HG03442 (cell line): Measurements from ENCODE around the gene PCSK5.

Source experiments
- ATAC-seq: cut with Tn5 transposase; IDR thresholded peaks from one replicate; pipeline ENCODE4 v1.9.1; 2021; ENCODE audit warnings: mild to moderate bottlenecking, moderate library complexity; ENCODE audit not compliant: unreplicated experiment

PCSK5 gene

GRCh38 chr9:75918909-75919308 lies 28.4 kb downstream of the PCSK5 start:
- no peak for ATAC-seq

- ATAC-seq, result no peak
Measured at GRCh38 chr9:75921391-75922127, 31.1 kb downstream of the PCSK5 start.

DNA sequence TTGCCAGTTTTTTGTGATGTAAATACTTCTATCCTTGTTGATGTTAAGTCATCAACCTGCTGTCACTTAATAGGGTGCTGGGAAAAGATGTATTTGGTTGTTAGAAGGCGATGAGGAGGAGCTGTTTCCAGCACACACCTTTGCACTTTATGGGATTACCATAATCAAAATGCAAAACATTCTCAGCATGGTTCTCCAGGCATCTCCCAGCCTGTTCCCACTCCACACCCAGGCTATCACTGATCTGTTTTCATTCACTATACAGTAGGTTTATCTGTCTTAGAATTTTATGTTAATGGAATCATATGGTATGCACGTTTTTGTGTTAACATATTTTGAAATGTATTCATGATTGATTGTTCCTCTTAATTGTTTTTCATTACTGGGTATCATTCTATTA lies 35.9 kb downstream of the PCSK5 start:
- no peak for ATAC-seq

GRCh38 chr9:75927356-75927755 lies 36.9 kb downstream of the PCSK5 start:
- ATAC-seq, result no peak

DNA sequence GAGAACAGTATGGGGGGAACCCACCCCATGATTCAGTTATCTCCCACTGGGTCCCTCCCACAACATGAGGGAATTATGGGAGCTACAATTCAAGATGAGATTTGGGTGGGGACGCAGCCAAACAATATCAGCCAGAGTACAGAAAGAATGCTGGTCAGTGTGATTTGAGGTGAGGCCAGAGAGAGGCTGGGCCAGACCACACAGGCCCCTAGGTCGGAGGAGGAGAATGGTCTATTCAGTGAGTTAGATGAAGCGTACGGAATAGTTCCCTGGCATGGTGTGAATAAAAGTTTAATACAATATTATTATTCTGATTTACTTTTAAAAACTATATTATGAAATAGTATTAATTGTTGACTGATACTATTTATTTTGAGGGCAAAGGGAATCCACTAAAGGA lies 39.7 kb downstream of the PCSK5 start:
- ATAC-seq, result no peak

DNA sequence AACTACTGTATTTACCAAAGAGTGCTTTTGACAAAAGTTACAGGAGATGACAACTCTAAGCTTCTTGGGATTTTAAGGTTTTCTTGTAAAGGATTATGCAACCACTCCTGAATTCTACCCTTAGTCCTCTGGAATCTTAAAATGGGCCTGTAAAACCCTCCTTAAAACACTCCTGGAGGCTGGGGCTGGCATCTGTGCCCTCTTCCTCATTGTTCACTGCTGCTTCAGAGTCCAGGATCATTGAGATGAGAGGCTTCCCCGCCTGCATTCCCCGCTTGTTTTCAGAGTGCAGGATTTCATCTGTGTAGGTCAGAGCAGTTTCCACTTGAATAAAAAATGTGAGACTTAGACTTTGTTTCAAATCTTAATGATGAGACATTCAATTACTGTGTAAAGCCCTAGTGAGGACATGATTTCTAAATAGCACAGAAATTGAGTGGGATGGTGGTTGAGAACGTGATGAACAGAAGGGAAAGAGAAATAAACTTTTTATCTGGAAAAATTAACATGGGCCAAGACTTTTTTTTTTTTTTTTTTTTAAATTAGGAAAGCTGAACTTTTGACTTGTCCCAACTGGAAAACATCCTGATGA lies 40.4 kb downstream of the PCSK5 start:
- no peak for ATAC-seq

- ATAC-seq, result no peak
Measured at GRCh38 chr9:75933982-75934381, 43.5 kb downstream of the PCSK5 start.

DNA sequence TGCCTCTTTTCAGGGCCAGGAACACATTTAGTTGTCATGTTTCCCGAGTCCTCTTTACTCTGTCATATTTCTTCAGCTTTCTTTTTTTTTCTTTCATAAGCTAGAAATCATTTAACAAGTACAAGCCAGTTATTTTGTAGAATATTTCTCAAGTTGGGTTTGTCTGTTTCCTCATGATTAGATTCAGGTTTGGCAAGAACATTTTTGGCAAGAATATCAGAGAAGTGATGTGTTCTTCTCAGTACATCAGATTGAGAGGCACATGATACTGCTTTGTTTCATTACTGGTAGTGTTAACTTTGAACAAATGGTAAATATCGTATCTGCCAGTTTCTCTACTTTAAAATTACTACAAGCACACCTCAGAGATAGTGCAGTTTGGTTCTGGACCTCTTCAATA lies 45.1 kb downstream of the PCSK5 start:
- ATAC-seq, result no peak

GRCh38 chr9:75937521-75938258 lies 47.2 kb downstream of the PCSK5 start:
- no peak for ATAC-seq

- ATAC-seq, result no peak
Measured at GRCh38 chr9:75938946-75939345, 48.5 kb downstream of the PCSK5 start.

DNA sequence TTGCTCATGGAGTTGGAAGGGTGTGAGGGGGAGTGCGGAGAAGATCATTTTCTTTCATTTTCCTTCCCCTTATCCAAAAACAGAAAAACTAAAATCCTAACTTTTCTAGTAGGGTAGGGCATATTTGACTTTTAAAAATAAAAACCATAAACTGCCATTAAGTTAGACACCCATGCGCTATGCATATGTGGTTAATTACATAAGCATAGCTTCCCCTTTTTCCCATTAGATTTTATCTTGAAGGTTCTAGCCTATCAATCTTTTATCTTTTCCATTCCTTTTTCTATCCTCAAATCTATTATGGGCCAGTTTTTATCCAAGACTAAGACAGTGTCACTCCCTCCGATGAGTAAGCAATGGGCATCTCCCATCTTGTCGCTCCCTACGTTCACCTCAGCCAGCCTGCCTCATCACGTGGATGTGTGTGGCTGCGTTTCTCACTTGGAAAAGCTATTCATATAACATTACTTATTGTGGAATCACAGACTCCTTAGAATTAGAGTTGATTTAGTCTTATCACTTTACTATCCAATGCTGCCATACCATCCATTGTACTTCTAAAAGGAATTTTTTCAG lies 49.2 kb downstream of the PCSK5 start:
- ATAC-seq, result no peak

GRCh38 chr9:75941066-75941465 lies 50.6 kb downstream of the PCSK5 start:
- ATAC-seq, result no peak

DNA sequence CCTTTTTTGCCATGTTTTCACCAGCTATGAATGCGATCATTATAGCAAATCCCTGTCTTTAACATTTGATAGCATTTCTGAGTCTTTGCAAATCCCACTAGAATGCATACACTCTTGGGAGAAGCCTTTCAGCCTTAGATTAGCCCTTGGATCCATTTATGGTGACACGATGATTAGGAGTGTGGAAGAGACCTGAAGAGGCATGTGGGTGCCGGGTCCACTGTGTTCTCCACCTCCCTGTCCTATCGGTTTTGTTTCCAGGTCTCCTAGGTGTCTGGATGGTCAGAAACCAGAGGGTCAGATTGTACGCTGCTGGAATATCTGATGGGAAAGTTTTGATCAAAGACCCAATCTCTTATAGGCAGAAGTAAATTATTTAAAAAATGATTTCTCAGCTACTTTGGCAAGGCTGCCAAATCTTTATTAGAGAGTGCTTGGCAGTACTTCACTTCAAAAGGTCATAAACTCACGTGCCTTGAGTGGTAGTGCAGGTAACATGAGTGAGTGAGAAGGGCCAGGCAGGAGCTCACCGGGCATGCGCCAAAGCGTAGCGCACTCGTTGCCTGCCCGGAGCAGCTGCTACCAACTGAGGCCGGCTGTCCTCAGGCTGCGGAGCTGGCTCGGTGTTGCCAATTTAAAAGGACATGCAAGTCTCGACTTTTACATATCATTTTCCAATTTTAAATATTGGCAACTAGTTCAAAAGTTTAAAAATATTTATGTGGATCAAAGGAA lies 51.3 kb downstream of the PCSK5 start:
- ATAC-seq, result no peak

DNA sequence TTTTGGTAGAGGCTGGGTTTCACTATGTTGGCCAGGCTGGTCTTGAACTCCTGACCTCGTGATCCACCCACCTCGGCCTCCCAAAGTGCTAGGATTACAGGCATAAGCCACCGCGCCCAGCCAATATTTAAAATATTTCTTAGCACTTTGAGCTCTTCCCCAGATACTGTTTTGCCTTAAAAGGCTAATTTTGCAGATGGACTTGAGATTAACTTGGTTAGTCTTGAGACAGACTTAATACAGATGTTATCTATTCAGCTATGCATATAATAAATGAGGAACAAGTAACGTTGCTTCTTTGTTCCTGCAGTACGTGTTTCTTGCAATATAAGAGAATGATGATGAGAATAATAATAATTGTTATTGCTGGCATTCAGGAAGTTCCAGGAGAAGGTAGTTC lies 56.3 kb downstream of the PCSK5 start:
- ATAC-seq, result no peak

DNA sequence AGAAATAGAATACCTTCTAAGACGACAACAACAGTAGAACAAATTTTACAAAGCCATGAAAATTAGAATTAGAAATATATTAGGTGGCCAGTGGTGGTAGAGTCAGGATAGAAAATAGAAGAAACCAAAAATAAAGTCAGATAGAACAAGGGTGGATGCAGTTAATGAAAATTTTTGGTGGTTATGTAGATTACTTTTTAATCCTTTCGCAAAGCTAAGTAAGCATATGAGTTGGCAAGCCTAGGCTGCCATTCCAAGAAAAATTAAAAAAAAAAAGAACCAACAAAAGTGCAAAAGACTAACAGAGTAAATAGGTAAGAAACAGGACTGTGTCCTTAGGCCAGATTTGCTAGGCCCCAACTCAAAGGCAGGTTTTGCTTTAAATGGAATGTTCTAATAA lies 56.8 kb downstream of the PCSK5 start:
- ATAC-seq, result no peak

- ATAC-seq, result no peak
Measured at GRCh38 chr9:75950998-75951397, 60.5 kb downstream of the PCSK5 start.

DNA sequence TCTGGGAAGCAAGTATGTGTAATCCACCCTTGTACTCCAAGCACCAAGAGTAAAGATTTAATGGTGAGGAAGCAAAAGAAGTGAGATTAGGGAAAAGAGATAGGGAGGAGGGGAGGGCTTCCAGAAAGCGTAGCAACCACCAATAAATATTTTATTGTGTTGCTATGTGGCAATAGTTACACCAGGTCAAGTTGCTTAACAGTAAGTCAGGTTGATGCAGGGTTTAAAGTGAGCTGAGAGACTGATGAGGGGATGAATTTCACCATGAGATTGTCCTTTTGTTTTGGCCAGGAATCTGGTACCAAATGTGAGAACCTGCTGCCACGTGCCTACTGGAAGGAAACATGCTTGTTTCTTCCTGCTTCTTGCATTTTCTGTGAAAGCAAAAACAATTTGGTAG lies 62.7 kb downstream of the PCSK5 start:
- ATAC-seq, result no peak

DNA sequence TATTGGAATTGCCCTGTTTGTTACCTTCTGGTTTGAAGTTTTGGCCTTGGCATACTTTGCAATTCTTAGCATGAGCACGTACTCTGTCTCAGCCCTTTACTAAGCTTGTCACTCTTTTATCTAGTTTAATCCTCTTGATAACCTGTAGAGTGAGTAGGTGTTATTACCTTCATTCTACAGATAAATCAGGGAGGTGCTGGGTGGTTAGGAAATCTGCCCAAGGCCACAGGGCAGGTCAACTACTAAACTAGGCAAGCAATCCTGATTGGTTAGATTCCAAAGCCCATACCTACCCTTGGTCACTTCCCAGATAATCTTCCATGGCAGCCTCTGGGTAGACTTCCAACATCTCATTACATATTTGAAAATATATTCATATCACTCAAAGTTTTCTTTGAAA lies 65.7 kb downstream of the PCSK5 start:
- ATAC-seq, result no peak

DNA sequence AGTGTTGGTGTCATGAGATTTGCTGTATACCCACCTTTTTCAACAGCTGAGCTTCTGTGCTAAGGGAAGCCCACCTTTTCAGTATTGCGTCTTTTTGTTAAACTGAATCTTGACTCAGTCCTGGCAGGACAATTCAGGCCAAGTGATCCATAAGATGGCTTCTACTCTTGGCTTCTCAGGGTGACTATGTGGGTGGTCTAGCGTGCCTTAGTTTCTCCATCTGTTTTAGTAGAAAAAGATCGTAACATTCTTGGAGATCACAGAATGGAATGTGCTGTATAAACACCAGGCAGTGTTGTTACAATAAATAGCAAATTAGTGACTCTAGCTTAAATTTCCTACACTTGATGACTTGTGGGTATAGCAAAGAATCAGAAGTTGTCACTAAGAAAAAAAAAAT lies 66.6 kb downstream of the PCSK5 start:
- ATAC-seq, result no peak

DNA sequence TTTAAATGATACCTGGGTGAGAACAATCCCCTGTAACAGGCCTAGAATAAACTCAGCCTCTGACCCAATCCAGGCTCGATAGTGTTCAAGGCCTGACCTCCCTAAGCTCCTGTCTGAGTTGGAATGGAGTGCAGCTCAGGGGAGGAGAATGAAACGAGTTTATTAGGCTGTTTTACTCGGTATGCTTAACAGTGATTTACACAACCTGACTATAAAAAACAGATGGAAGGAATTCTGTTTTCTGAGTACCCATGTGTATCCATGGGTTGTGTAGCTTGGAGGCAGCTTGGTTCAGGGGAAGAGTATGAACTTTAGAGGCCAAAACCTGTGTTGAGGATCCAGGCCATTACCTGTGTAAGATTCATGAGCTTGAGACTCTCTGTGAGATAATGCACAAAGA lies 67.8 kb downstream of the PCSK5 start:
- no peak for ATAC-seq

DNA sequence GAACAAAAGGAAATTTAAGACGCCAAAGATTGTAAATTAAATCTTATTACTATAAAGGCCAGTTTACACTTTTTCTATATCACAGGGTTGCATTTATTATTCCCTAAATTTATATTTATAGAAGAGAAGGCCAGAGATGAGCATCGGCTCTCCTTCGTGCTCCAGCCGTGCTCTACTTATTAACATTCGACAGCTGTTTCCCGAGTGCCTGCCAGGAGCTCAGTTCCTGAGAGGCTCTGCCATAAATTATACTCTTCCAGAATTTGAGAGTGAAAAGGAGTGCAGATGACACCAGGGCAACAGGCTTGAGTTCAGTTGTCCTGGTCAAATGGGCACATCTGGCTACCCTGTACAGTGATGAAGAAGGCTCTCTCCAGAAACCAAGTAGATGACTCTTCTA lies 70.1 kb downstream of the PCSK5 start:
- ATAC-seq, result no peak
